Inflammatory macrophage (primary cell): ENCODE results near the gene SLC45A2.

Experiments used
- DNase-seq, 2 donors: peaks; one replicate each; pipeline ENCODE4 v3.0.0-alpha.2; 2020 to 2022

SLC45A2 gene

GRCh38 chr5:34007621-34008600 lies 23.4 kb upstream of the SLC45A2 start, which contains the start of gene AMACR:
Gene AMACR, minus strand, starts transcription at chr5:34008050. Its CDS starts 31 bp downstream, at chr5:34008019.
- peak; percentile 94 to 96 for DNase-seq

DNA sequence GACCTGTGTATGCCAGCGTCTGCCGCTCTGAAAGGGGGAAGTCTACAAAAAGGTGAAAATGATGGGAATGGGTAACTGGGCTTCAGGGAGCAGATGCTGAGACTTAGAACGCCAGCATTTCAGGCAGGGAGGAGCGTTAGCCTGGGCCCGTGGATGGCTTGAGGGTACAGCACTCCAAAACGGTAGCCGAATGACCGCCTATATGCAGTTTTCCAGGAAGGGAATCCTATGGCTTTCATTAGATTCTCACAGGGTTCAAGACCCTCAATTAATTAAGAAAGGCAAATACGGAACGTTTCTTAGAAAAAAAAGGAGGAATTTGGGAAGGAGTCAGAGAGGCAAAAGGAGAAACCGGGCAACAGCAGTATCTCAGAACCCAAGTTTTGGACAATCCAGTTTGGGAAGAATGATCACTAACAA lies 22.7 kb upstream of the SLC45A2 start:
- DNase-seq = no peak

- DNase-seq = no peak
Measured at GRCh38 chr5:34005681-34006080, 21.2 kb upstream of the SLC45A2 start.

DNA sequence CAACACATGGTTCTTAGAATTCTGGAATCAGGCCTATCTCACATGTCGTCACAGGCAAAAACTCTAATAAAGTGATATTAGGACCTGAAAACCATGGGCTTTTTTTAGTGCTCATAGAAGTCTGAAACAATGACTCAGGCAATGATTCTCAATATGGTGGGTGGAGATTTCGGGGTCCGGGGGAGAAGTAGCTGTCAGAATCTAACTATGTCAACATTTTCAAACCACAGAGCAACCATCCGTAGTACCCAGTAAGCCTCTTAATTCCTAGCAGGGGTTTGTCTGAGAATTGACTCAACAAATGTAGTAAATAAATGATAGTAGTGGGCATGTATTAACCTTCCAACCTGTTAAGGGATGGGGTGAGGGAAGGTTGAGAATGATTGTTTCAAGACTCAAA lies 20.7 kb upstream of the SLC45A2 start:
- DNase-seq = no peak

GRCh38 chr5:34003941-34004340 lies 19.4 kb upstream of the SLC45A2 start:
- DNase-seq = no peak

DNA sequence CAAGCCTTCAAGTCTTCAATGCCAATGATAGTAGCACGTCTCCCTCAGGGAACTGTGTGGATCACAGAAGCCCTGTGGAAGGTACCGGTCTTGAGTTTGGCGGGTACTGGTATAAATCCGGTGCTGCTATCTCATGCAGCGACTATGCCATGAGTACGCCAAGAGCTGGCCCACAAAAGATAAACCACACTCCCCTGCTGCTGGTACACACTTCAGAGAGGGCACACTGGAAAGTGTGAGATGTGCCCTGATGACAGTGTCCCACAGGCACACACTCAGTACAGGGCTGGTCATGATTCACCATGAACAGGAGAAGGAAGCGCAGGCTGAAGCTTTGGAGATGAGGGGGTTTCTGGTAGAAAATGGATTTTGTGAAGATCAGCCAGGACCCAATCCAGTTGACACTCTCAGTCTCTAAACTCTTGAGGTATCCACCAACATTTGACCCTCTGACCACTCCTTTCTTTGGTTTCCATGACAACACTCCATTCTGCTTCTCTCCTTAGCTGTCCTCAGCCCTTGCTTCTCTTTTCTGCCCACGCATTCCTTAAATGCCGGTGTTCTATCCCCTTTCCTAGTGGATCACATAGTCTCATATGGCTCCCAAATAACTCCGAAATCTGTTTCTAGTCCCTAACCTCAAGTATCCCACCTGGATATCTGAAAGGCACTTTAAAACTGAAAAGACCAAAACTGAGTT lies 18.3 kb upstream of the SLC45A2 start:
- no peak for DNase-seq

DNA sequence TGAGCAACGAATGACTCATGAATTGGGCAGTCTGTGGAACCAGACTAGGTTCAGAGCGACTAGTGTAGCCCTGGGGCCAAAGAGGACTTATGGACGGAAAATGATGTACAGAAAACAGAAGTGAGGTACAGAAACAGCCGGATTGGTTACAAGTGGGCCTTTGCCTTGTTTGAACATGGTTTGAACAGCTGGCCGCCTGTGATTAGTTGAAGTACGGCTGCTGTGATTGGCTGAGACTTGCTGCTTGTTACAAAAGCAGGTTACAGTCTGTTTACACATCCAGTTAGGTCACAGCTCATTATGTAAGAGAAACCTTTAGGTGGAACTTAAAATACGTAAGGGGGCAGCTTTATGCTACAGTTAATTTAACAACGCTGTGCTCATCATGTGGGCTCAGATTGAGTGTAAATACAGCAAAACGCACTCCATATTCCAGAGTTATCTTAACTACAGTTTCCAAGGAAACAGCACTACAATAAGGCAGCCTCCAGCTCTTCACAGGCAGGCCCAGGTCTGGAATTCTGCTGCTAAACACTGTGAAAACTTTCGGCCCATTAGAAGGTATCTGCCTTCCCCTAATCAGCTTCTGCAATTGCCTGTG lies 16.8 kb upstream of the SLC45A2 start:
- DNase-seq = peak in 1 of 2 donors; percentile 14

DNA sequence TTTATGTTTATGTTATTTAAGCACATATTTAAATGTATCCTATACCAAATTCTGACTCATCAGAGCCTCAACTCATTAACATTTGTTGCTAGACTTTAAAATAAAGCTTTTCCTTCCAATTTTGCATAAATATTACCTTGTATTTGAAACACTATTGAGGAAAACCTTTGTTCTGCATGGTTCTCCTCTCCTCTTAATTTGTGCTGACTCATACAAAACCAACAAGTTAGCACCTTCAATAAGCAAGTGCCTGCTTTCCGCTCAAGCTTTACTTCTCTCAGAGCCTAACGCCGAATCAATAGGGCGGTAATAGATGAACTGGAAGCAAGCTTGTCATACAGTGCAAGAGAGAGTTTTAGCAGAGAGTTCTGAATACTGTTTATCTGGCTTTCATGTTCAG lies 15.5 kb upstream of the SLC45A2 start:
- DNase-seq = no peak

DNA sequence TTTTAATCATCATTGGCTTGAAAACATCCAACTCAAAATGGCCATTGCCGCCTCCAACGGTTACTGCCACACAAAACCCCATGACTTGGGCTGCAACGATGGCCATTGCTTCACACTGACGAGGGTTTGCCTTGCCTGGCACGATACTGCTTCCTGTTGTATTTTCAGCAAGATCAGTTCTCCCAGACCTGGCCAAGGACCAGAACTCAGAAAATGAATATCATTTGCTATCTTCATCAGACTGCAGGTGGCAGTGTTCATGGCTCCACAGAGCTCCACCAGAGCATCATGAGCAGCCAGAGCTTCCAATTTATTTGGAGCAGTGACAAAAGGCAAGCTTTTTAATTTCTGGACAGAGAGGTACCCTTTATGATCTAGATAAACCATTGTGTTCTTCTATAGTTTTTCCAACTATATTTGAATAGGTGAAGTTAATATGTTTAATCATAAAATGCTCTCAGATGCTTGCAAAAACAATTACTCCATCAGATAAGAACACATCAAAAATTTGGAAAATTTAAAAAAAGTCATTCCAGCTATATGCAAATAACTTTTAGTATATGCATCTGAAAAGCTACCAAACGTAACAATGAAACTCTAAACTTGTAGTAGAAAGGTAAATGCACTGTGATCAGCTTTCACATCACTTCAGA lies 13.0 kb upstream of the SLC45A2 start:
- peak; percentile 59 to 62 for DNase-seq

DNA sequence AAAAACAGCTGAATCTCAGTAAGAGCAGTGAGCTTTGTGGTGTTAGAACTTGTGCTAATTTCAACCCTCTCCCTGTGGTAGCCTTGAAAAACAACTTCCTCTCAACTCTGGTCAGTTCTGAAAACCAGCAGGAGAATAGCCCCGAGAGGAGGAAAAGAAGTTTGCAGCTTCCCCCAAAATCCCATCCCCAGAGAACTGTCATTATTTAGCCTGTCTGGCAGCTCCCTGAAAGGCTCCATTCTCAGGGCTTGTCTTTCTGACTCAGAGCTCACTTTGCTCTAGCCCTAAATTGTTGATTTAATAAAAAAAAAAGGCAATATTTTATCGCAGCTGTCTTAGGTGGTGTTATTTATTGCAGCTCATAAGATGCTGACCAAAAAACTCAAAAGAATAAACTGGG lies 11.4 kb upstream of the SLC45A2 start:
- DNase-seq = peak in 1 of 2 donors; percentile 1

DNA sequence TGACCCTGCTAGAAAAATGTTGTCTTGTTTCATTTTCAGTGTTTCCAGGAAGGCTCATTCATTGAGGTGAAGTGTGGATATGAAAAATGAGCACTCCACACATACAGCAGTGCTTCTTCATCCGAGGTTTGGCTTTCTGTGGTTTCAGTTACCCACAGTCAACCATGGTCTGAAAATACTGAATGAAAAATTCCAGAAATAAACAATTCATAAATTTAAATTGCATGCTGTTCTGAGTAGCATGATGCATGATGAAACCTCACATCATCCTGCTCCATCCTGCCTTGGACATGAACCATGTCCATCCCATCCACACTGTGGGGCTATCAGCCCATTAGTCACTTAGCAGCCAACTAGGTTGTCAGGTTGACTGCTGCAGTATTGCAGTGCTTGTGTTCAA lies 10.4 kb upstream of the SLC45A2 start:
- DNase-seq = no peak

DNA sequence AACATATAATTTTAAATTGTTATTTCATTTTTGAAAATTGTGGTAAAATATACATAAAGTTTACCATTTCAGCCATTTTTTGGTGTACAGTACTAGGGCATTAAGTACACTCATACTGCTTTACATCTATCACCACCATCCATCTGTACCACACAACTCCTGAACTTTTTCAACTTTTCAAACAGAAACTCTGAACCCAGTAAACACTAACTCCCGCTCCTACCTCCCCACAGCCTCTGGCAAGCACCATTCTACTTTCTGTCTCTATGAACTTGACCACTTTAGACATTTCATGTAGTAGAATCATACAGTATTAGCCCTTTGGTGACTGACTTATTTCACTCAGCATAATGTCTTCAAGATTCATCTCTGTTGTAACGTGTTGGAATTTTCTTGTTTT lies 8.4 kb upstream of the SLC45A2 start:
- DNase-seq = no peak

DNA sequence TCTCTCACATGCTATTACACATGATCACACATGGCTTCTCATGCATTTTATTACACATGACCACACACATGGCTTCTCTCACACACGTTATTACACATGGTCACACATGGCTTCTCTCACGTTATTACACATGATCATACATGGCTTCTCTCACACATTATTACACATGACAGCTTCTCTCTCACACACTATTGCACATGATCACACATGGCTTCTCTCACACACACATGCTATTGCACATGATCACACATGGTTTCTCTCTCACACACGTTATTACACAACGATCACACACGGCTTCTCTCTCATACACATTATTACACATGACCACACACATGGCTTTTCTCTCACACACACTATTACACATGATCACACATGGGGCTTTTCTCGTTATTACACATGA lies 954 bp upstream of the SLC45A2 start:
- DNase-seq = no peak

DNA sequence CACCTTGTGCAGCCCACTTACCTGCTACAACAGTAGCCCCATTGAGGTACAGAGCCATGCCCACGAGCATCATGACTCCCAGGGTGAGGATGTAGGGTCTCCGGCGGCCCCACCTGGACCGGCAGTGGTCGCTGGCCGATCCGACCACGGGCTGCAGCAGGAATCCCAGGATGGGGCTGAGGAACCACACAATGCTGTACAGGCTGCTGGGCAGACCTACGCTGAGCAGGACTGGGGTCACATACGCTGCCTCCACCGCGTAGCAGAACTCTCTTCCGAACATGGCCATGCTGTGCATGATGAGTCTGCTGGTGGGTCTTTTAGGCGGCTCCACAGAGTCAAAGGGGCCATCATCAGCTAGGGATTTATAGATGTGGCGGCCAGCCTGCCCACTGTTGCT lies 315 bp downstream of the SLC45A2 start:
- DNase-seq = no peak

GRCh38 chr5:33981408-33982162 lies 2.9 kb downstream of the SLC45A2 start:
- DNase-seq = no peak

DNA sequence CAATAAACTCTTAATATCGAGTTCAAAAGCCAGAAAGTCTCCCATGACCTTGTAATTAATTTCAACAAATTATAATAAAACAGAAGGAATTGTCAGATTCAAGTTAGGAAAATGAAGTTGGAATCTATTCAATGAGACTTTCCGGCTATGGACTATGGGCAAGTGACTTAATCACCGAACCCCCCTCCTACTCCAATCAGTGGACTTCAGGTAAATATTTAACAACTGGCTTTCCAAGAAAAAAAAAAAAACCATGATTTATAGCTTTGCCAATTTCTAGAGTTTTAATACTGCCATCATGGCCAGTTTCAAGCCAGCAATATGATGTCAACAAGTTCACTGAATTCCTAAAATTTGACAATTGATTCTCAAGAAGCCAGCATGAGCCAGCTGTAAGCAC lies 4.5 kb downstream of the SLC45A2 start:
- DNase-seq = no peak

GRCh38 chr5:33978306-33978705 lies 6.2 kb downstream of the SLC45A2 start:
- no peak for DNase-seq

DNA sequence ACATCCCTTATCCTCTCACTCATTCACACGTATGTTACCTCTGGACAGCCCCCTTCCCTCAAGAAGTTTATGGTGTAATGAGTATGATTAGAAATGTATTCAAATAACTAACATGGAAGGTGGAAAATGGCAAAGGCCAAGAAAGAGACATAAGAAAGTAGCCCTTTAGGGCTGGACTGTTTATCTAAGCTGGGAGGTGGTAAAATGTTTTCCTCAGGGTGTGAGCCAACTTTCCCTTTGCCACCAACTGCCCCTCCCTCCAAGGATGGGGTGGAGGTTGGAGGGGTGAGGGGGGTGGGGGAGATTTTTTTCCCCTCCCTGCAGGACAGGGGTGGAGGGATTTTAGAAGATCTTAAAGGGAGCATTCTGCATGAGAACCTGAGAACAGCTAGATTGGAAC lies 8.2 kb downstream of the SLC45A2 start:
- no peak for DNase-seq

GRCh38 chr5:33975852-33976251 lies 8.6 kb downstream of the SLC45A2 start:
- no peak for DNase-seq

GRCh38 chr5:33973271-33973670 lies 11.2 kb downstream of the SLC45A2 start:
- DNase-seq = no peak

DNA sequence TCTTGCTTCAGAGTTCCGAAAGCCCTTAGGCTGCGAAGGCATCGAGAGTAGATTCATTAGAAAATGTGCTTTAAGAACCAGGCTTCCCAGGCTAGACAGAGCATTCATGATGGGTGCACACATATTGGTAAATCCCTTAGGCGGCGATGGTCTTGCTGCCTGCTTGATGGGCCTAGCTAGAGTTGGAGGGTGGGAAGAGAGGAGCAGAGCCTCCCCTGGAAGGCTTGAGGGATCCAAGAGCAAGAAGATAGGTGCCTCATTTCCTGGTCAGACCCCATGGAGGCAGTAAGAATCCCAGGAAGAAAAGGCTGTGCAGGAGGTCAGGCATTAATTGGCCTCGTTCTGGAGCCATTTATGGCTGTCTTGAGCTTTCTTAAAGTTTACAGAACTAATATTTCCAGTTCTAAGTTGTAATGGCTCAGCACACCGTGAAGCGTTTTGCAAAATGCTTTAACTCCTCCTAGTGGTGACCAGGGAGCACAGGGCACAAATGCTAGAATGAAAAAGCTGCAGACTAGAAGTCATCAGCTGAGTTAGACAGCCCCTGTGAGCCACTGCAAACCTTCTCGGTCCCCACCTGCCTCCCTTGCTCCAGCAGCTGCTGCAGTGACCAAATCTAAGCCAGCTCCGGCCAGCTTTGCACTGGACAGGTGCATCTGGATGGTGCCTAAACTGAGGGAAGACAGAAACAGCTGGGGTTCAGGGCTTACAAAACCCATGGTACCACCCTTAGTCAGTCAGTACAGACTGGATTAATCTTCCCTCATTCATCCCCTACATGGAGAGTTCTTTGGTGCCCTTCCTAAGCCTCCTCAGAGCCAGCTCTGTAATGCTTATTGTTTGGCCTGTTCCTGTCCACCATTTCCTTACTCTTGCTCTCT lies 14.7 kb downstream of the SLC45A2 start:
- DNase-seq = peak in 1 of 2 donors; percentile 1
